H9 (cell line): Measurements from ENCODE around the gene SHMT2. TPM values are rescaled to one million over a fixed set of nuclear protein-coding genes. Genes with fewer than 3 reads are reported as not detected.

Experiments
- DNase-seq: peaks from one replicate; pipeline ENCODE4 v3.0.0-alpha.2; 2017
- H2AFZ ChIP-seq: one replicate; pipeline ENCODE4 v1.6.1; 2013; ENCODE audit warnings: mild to moderate bottlenecking, low read length, control low read depth, moderate library complexity
- H2AK5ac ChIP-seq: 2 replicates; pipeline ENCODE4 v1.6.1; 2013; ENCODE audit warnings: low read length, control low read depth, mixed read lengths; ENCODE audit not compliant: insufficient read length
- H2BK120ac ChIP-seq: one replicate; pipeline ENCODE4 v1.6.1; 2013; ENCODE audit warnings: low read depth, mild to moderate bottlenecking, low read length, control low read depth, inconsistent platforms; ENCODE audit not compliant: poor library complexity, severe bottlenecking
- H2BK12ac ChIP-seq: 2 replicates; pipeline ENCODE4 v1.6.1; 2013; ENCODE audit warnings: low read length, control low read depth, mixed read lengths, low read depth; ENCODE audit not compliant: insufficient read length
- H2BK15ac ChIP-seq: 2 replicates; pipeline ENCODE4 v1.6.1; 2013; ENCODE audit warnings: low read depth, low read length, control low read depth
- H2BK20ac ChIP-seq: one replicate; pipeline ENCODE4 v1.6.1; 2013; ENCODE audit warnings: low read depth, mild to moderate bottlenecking, low read length, control low read depth, inconsistent platforms; ENCODE audit not compliant: poor library complexity, severe bottlenecking
- H2BK5ac ChIP-seq: 2 replicates; pipeline ENCODE4 v1.6.1; 2013; ENCODE audit warnings: low read length, control low read depth, mixed read lengths; ENCODE audit not compliant: insufficient read length
- H3K14ac ChIP-seq: 2 replicates; pipeline ENCODE4 v1.6.1; 2013; ENCODE audit warnings: low read length, control low read depth; ENCODE audit not compliant: insufficient read depth
- H3K18ac ChIP-seq: 2 replicates; pipeline ENCODE4 v1.6.1; 2013; ENCODE audit warnings: low read depth, mild to moderate bottlenecking, mixed read lengths, low read length, control low read depth; ENCODE audit not compliant: insufficient read length
- H3K23ac ChIP-seq: 2 replicates; pipeline ENCODE4 v1.6.1; 2013; ENCODE audit warnings: low read length, control low read depth, mixed read lengths, low read depth; ENCODE audit not compliant: insufficient read length
- H3K23me2 ChIP-seq: 2 replicates; pipeline ENCODE4 v1.6.1; 2013; ENCODE audit warnings: low read depth, mild to moderate bottlenecking, mixed read lengths, low read length, control low read depth; ENCODE audit not compliant: insufficient read length, poor library complexity, severe bottlenecking
- H3K27ac ChIP-seq: 2 replicates; pipeline ENCODE4 v1.5.1; 2013; ENCODE audit warnings: low read length, control low read depth, mixed read lengths, low read depth; ENCODE audit not compliant: insufficient read length
- H3K27me3 ChIP-seq: 2 replicates; pipeline ENCODE4 v1.6.1; 2013; ENCODE audit warnings: low read length, control low read depth, inconsistent platforms; ENCODE audit not compliant: insufficient read depth
- H3K4ac ChIP-seq: 2 replicates; pipeline ENCODE4 v1.6.1; 2013; ENCODE audit warnings: low read depth, mild to moderate bottlenecking, control low read depth, inconsistent platforms, low read length, moderate library complexity
- H3K4me1 ChIP-seq: 2 replicates; pipeline ENCODE4 v1.6.1; 2013; ENCODE audit warnings: low read length, control low read depth, inconsistent platforms; ENCODE audit not compliant: insufficient read depth
- H3K4me2 ChIP-seq: 2 replicates; pipeline ENCODE4 v1.6.1; 2013; ENCODE audit warnings: low read length, control low read depth, mixed read lengths; ENCODE audit not compliant: insufficient read length, insufficient read depth
- H3K56ac ChIP-seq: 2 replicates; pipeline ENCODE4 v1.6.1; 2013; ENCODE audit warnings: low read depth, mild to moderate bottlenecking, mixed read lengths, low read length, control low read depth; ENCODE audit not compliant: insufficient read length
- H3K79me1 ChIP-seq: 2 replicates; pipeline ENCODE4 v1.6.1; 2013; ENCODE audit warnings: low read depth, mild to moderate bottlenecking, moderate library complexity, low read length, control low read depth, inconsistent platforms; ENCODE audit not compliant: insufficient read depth, poor library complexity, severe bottlenecking
- H3K79me2 ChIP-seq: 2 replicates; pipeline ENCODE4 v1.6.1; 2013; ENCODE audit warnings: low read length, control low read depth, inconsistent platforms; ENCODE audit not compliant: insufficient read depth
- H3K9ac ChIP-seq: 2 replicates; pipeline ENCODE4 v1.6.1; 2013; ENCODE audit warnings: low read length, control low read depth, mixed read lengths; ENCODE audit not compliant: insufficient read length; ENCODE audit errors: extremely low read depth
- H3K9me3 ChIP-seq: one replicate; pipeline ENCODE4 v1.6.1; 2013; ENCODE audit warnings: low read depth, low read length, inconsistent platforms; ENCODE audit not compliant: control insufficient read depth
- H3T11ph ChIP-seq: one replicate; pipeline ENCODE4 v1.6.1; 2013; ENCODE audit warnings: mild to moderate bottlenecking, low read length, control low read depth, inconsistent platforms
- H4K20me1 ChIP-seq: one replicate; pipeline ENCODE4 v1.6.1; 2013; ENCODE audit not compliant: control insufficient read depth, insufficient read length, insufficient read depth
- H4K5ac ChIP-seq: 2 replicates; pipeline ENCODE4 v1.6.1; 2013; ENCODE audit warnings: low read depth, mild to moderate bottlenecking, mixed read lengths, low read length, control low read depth; ENCODE audit not compliant: insufficient read length
- H4K8ac ChIP-seq: replicated peaks from 2 replicates; pipeline ENCODE4 v1.6.1; 2013; ENCODE audit warnings: low read length, control low read depth, mixed read lengths, low read depth; ENCODE audit not compliant: insufficient read length
- H4K91ac ChIP-seq: 2 replicates; pipeline ENCODE4 v1.6.1; 2013; ENCODE audit warnings: low read depth, mild to moderate bottlenecking, moderate library complexity, mixed read lengths, low read length, control low read depth; ENCODE audit not compliant: insufficient read length
- H3K27ac Mint-ChIP-seq, 3 experiments: 2 replicates in 2 of 3; 3 replicates in 1 of 3; pipeline ENCODE4 v1.8.0; 2020 to 2021; ENCODE audit warnings: mixed read lengths in 3 of 3, mild to moderate bottlenecking in 1 of 3, moderate library complexity in 1 of 3
- H3K27me3 Mint-ChIP-seq: 2 replicates; pipeline ENCODE4 v1.8.0; 2021; ENCODE audit warnings: low read depth, mild to moderate bottlenecking, moderate library complexity, mixed read lengths
- H3K36me3 Mint-ChIP-seq, 3 experiments: 2 replicates in 2 of 3; 3 replicates in 1 of 3; pipeline ENCODE4 v1.8.0; 2020 to 2021; ENCODE audit warnings: low read depth in 3 of 3, mixed read lengths in 3 of 3; ENCODE audit not compliant: insufficient read depth in 1 of 3
- H3K4me1 Mint-ChIP-seq, 2 experiments: 2 replicates each; pipeline ENCODE4 v1.8.0; 2020; ENCODE audit warnings: mixed read lengths in 2 of 2
- H3K4me3 Mint-ChIP-seq, 2 experiments: 2 replicates in 1 of 2; 3 replicates in 1 of 2; pipeline ENCODE4 v1.8.0; 2020 to 2021; ENCODE audit warnings: mild to moderate bottlenecking in 2 of 2, mixed read lengths in 2 of 2, moderate library complexity in 1 of 2
- H3K9me3 Mint-ChIP-seq, 2 experiments: 2 replicates in 1 of 2; 3 replicates in 1 of 2; pipeline ENCODE4 v1.8.0; 2020; ENCODE audit warnings: mild to moderate bottlenecking in 2 of 2, mixed read lengths in 2 of 2, moderate library complexity in 1 of 2
- WGBS: extraction: QIAGEN DNeasy Blood & Tissue Kit; methylation state at CpG from one replicate; pipeline ENCODE4 v1.1.7; 2013; ENCODE audit warnings: missing lambda C conversion rate, low lambda C conversion rate, mixed read lengths; ENCODE audit not compliant: insufficient read length; ENCODE audit errors: extremely low coverage; 5-methylcytosine and 5-hydroxymethylcytosine counted together
- total RNA-seq: library from RNA; stranded (reverse); gene quantifications from 2 replicates; pipeline ENCODE4 v1.2.1, GENCODE V29; 2021
- TF ChIP-seq, protein P1 (sequence below): fragments of 200-600 bp; sonication (generic); conservative IDR thresholded peaks from 3 replicates; pipeline ENCODE4 v1.8.0; 2021; ENCODE audit warnings: antibody characterized with exemption, mild to moderate bottlenecking

Gene SHMT2
- total RNA-seq, 1 experiment from 2014 or later: 260 TPM

DNA sequence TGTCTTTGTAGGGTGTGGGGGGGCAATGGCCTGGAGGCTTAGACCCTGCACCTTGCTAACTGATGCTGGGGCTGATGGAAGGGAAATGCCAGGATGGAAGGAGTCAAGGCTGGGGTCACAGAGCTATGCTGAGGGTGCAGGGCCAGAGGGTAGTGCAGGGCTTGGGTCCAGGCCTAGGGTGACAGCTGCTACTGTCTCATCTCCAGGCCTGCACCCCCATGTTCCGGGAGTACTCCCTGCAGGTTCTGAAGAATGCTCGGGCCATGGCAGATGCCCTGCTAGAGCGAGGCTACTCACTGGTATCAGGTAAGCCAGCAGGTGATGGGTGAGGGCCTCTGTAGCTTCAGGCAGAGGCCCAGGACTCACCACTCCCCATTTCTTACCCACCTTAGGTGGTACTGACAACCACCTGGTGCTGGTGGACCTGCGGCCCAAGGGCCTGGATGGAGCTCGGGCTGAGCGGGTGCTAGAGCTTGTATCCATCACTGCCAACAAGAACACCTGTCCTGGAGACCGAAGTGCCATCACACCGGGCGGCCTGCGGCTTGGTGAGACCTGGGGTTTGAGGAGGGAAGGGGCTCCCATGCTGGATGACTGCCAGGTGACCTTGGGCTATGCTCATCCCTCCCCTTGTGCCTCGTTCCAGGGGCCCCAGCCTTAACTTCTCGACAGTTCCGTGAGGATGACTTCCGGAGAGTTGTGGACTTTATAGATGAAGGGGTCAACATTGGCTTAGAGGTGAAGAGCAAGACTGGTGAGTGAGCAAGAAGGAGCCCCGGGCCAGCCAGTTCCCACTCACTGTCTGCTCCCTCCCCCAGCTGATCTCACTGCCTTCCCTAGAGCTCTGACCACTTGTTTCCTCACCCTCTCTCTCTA, 4.1 kb downstream of the SHMT2 start:
- H2BK120ac ChIP-seq: no peak overlapping the region
- no peak overlapping the region for H2BK15ac ChIP-seq
- WGBS: no CpG with 5 or more reads among the region's 15 CpGs
- H3K4me2 ChIP-seq: no peak overlapping the region
- H3T11ph ChIP-seq: no peak overlapping the region
- no peak overlapping the region for H4K5ac ChIP-seq
- no peak overlapping the region for H4K91ac ChIP-seq
- H3K27ac Mint-ChIP-seq: no peak overlapping the region
- no peaks in the 10 kb centered on the region; the same call in 1 of the 2 replicates for H3K4me1 ChIP-seq
- peaks cover 5% of the 10 kb centered on the region for H3K79me1 ChIP-seq
- H3K18ac ChIP-seq: no peak overlapping the region
- H3K4me3 Mint-ChIP-seq: peak overlapping the region in 1 of 2 experiments; percentile 9; a peak in 1 of 5 replicates
- H3K27ac ChIP-seq: no peak overlapping the region
- no peak for DNase-seq
- peaks cover 43% of the 10 kb centered on the region for H3K27me3 Mint-ChIP-seq
- H3K23me2 ChIP-seq: peaks cover 19% of the 10 kb centered on the region
- no peak overlapping the region for H3K56ac ChIP-seq
- TF ChIP-seq, protein P1, sequence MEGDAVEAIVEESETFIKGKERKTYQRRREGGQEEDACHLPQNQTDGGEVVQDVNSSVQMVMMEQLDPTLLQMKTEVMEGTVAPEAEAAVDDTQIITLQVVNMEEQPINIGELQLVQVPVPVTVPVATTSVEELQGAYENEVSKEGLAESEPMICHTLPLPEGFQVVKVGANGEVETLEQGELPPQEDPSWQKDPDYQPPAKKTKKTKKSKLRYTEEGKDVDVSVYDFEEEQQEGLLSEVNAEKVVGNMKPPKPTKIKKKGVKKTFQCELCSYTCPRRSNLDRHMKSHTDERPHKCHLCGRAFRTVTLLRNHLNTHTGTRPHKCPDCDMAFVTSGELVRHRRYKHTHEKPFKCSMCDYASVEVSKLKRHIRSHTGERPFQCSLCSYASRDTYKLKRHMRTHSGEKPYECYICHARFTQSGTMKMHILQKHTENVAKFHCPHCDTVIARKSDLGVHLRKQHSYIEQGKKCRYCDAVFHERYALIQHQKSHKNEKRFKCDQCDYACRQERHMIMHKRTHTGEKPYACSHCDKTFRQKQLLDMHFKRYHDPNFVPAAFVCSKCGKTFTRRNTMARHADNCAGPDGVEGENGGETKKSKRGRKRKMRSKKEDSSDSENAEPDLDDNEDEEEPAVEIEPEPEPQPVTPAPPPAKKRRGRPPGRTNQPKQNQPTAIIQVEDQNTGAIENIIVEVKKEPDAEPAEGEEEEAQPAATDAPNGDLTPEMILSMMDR: no peak
- H3K9me3 ChIP-seq: no peaks in the 10 kb centered on the region
- peaks cover 4% of the 10 kb centered on the region for H4K20me1 ChIP-seq
- H2AK5ac ChIP-seq: no peak overlapping the region
- H2AFZ ChIP-seq: no peak overlapping the region
- H3K79me2 ChIP-seq: peaks cover 5% of the 10 kb centered on the region; the same call in 1 of the 2 replicates
- H2BK20ac ChIP-seq: no peak overlapping the region
- peaks cover 45 to 60% of the 10 kb centered on the region in 2 experiments for H3K4me1 Mint-ChIP-seq
- H3K9ac ChIP-seq: no peak overlapping the region
- H3K4ac ChIP-seq: no peak overlapping the region
- H2BK5ac ChIP-seq: no peak overlapping the region
- no peak overlapping the region for H2BK12ac ChIP-seq
- H3K23ac ChIP-seq: no peak overlapping the region
- H3K9me3 Mint-ChIP-seq: no peaks in the 10 kb centered on the region
- no peak overlapping the region for H4K8ac ChIP-seq
- peaks cover 45 to 52% (median 47%) of the 10 kb centered on the region in 3 experiments for H3K36me3 Mint-ChIP-seq
- peaks cover 23% of the 10 kb centered on the region; the same call in 1 of the 2 replicates for H3K27me3 ChIP-seq
- H3K14ac ChIP-seq: no peak overlapping the region
